HG03064 (cell line): Measurements from ENCODE around the gene ADORA2A.

Experiments
- ATAC-seq: cut with Tn5 transposase; IDR thresholded peaks from one replicate; pipeline ENCODE4 v1.9.1; 2021; ENCODE audit warnings: low read depth; ENCODE audit not compliant: unreplicated experiment

Gene ADORA2A

GRCh38 chr22:24402460-24403192 is 24.8 kb upstream of the ADORA2A start:
- no peak for ATAC-seq

DNA sequence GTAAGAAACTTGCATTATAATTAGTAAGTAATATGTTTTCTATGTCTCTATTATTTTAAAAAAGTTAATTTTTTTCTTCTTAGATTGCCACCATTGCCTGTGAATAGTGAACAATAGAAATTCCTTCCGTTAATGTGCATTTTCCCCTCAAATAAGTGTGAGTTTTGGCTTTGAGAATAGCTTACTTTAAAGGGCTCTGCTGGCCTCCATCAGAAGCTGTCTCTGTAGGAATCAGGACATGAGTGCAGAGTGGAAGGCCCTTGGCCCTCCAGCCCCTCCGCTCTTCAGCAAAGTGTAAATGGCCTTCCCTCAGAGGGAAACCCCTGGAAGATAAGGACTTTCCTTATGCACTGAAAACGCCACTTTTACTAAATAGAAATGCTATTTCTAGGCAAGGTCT is 24.1 kb upstream of the ADORA2A start:
- ATAC-seq: no peak

DNA sequence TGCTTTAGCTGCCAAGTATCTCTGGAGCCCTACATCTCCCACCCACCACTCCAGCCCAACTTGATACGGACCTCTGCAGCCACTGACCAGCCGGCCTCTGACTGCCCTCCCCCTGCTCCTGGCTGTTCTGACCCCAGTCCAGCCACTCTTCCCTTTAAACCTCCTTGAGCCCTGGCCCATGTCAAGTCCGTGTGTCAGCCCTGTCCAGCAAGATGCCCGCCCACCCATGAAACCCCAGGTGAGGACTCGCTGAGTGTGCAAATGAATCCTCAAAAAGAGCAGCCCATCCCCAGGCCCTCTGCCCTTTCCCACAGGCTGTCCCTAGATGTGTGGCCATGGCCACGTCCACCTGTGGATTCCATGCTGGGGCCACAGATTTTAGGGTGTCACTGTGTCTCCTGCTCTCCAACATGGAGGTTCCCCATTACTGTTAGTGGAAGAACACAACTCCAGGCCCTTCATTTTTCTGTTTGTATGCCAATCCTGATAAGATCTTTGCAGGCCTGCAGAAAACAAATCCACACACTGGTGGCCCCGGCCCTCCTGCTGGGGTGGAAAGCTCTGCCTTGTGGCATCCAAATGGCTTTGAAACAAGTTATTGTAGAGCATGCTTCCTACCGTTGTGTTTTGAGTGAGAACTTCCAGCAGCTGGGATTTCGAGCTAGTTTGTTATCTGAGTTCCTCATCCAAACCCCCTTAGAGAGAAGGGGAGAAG is 22.7 kb upstream of the ADORA2A start:
- ATAC-seq: no peak

DNA sequence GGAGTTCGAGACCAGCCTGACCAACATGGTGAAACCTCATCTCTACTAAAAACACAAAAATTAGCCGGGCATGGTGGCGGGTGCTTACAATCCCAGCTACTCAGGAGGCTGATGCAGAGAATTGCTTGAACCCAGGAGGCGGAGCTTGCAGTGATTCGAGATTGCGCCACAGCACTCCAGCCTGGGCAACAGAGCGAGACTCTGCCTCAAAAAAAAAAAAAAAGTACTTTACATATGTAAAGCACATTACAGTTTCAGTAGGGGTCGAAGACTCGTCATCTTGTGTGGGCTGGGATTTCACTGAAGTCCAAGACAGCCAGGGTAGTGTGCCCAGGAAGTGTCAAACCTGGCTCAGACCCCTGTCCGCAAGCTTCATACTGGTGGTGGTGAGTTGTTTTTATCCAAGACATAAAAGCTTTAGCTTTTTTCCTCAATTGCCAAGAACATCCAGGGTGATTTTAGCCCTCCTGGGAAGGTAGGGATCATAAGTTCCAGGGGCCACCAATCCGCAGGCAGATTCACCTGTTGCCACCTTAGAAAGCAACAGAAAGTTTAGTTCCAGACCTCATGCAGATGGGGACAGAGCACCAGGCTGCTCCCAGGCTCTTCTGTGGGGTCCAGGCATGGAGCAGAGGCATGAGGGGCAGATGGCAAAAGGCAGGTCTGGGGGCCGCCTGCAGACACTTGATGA is 21.6 kb upstream of the ADORA2A start:
- ATAC-seq: no peak

DNA sequence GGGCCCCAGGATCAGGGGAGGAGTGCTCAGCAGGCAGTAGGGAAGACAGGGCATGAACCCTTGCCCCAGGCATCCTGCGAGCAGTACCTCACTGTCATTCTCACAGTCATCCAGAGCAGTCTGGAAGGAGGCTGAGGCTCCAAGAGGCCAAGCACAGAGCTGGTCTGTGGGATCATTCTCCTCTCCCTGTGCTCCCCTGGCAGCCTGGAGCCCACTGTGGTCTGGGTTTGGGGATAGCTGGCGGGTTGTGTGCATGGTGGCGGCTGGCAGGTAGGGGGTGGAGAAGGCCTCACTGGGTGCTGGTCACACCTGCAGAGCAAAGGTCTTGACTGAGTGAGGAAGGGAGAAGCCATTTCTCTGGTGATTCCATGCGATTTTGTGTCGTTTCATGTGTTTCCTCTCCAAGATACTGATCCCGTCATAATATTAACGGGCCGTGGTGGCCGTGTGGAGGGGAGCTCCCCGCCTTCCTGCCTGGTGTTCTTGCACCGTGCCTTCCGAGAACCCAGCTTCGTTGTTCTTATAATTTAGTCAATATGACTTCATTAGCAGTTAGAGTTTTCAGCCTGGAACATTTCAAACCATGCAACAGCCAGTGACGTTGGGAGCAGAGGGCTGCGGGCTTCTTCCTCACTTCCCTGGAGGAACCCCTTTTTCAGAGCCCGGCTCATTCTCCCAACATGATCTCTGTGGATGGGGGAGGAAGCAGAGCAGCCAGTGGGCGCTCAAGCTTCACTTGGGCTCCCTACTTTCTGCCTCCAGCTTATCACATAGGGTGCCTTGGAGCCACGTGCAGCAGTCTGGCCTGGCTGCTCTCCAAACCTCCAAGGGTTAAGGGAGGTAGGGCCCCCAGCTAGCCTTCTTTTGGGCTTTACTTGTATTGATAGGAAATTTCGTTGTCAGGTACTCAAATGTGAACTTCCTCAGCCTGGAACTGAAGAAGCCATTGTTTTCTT is 20.8 kb upstream of the ADORA2A start:
- no peak for ATAC-seq

GRCh38 chr22:24407278-24407665 is 20.1 kb upstream of the ADORA2A start:
- no peak for ATAC-seq

GRCh38 chr22:24407884-24408283 is 19.5 kb upstream of the ADORA2A start:
- no peak for ATAC-seq

GRCh38 chr22:24408630-24409029 is 18.8 kb upstream of the ADORA2A start:
- no peak for ATAC-seq

GRCh38 chr22:24409707-24410106 is 17.7 kb upstream of the ADORA2A start:
- ATAC-seq: no peak

DNA sequence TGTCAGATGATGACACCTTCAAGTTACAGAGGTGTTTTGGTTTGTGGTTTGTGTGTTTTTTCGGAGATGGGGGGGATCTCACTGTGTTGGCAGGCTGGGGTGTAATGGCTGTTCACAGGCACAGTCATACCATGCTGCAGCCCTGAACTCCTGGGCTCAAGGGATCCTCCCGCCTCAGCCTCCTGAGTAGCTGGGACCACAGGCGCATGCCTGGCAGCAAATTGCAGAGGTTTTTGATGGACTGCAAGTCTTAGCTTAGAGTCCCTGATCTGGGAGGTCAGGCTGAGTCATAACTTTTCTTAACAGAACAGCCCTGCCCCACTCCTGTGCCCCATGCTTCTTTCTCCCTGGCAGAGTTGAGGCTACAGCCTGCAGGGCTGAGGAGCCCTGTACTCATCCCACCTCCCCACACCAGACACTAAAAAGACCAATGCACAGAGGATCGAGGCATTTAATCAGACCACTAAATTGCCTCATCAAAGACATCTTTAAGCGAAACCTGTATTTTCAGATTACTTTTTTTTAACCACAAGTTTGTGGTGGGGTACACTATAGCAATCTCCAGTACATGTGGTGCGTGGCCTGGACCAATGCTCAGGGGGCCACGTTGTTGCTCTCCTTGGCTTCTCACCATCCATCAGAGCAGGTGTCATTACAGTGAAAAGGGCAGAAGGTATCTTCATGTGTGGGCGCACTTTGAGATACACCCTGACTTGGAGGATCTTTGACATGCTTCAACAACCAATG is 17.1 kb upstream of the ADORA2A start:
- ATAC-seq: no peak

DNA sequence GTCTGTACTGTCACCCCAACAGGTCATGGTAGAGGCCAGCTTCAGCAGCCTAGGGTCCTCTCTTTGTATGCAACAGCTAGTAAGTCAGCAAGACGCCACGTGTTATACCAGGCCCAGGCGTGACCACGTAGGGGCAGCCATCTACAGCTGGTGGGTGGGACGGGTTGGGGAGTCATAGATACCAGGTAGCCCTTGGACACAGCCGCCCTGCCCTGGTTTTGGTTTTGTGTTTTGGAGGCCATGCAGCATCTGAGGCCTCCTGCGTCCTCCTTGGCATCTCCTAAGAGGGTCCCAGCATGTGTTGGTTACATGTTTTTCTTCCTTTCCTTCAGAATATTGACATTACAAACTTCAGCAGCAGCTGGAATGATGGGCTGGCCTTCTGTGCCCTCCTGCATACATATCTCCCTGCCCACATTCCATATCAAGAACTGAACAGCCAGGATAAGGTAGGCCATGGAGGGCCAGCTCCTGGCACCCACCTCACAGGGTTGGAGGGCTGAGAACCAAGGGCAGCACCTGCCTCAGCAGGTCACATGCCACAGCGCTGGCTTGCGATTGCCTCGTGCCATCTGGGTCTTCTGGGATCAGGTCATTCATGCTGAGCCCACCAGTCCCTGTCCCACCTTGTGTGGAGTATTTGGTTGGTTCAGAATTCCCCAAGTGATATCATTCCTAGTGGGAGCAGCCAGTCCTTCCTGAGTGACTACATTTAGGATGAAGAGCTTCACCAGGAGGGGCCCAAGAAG is 16.0 kb upstream of the ADORA2A start:
- ATAC-seq: no peak

GRCh38 chr22:24412274-24412673 is 15.1 kb upstream of the ADORA2A start:
- no peak for ATAC-seq

DNA sequence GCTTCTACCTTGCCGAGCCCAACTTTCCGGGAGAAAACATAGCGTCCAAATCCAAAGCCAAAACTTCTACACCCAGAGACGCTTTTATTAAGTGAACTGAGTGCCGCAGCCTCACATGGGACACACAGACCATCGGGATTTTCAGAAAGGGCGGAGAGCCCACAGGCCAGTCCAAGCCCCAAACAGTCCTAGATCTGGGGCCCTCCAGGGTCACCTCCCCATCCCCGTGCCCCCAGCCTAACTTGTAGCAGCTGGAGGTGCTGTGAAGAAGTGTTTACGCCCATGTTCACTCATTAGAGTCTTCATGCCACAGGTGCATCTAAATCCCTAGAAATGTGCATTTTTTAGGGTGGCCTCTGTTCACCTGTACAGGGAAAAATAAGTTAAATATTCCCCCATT is 14.1 kb upstream of the ADORA2A start:
- ATAC-seq: no peak

- ATAC-seq: no peak
These were observed 13.5 kb upstream of the ADORA2A start for GRCh38 chr22:24413736-24414385.

- ATAC-seq: no peak
These were observed 12.9 kb upstream of the ADORA2A start for GRCh38 chr22:24414523-24414922.

- ATAC-seq: no peak
These were observed 12.1 kb upstream of the ADORA2A start for GRCh38 chr22:24414984-24415945.

GRCh38 chr22:24416095-24416494 is 11.3 kb upstream of the ADORA2A start:
- no peak for ATAC-seq

DNA sequence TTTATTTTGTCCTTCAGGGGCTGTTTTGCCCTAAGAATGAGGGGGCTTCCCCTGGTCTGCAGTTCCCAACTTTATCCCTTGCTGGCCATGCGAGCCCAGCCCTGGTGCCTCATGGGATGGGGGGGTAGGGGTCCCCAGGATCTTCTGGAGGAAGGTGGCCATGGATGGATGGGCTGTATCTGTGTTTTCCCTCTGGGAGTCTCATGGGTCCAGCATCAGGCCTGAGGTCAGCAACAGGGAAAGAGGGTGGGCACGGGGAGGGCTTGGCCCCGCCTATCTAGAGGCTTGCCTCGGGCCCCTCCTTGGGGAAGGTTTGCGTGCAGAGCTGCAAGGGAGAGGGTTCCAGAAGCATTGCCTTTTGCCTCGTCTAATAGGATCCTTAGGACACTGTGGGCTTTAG is 10.8 kb upstream of the ADORA2A start:
- no peak for ATAC-seq
